Measurements from ENCODE around the gene ADCY7.
"Not testable (repeated sequence)": the region's sequence is repeated elsewhere in the genome, so short reads cannot be mapped to it uniquely, and the experiment has no call there.

The ADCY7 gene

GRCh38 chr16:50334106-50334975 lies 68.0 kb downstream of the ADCY7 start:
- H3K4me3 Mint-ChIP-seq = no peak overlapping the region
- H3K9me3 Mint-ChIP-seq = no peaks in the 10 kb centered on the region
- H3K27ac Mint-ChIP-seq = peak overlapping the region; percentile 78
- no peaks in the 10 kb centered on the region for H3K27me3 Mint-ChIP-seq
- H3K4me1 Mint-ChIP-seq = peaks cover 56% of the 10 kb centered on the region
- H3K36me3 Mint-ChIP-seq = peaks cover 25% of the 10 kb centered on the region

GRCh38 chr16:50335196-50335958 lies 69.0 kb downstream of the ADCY7 start:
- peak overlapping the region; percentile 47 for H3K27ac Mint-ChIP-seq
- H3K4me1 Mint-ChIP-seq = peaks cover 51% of the 10 kb centered on the region
- no peaks in the 10 kb centered on the region for H3K27me3 Mint-ChIP-seq
- H3K4me3 Mint-ChIP-seq = peak overlapping the region; percentile 16
- peaks cover 23% of the 10 kb centered on the region for H3K36me3 Mint-ChIP-seq
- H3K9me3 Mint-ChIP-seq = no peaks in the 10 kb centered on the region

GRCh38 chr16:50336884-50337283 lies 70.5 kb downstream of the ADCY7 start:
- Mint-ChIP-seq H3K27ac (no peak overlapping the region), H3K9me3 (no peaks in the 10 kb centered on the region), H3K4me1 (peaks cover 42% of the 10 kb centered on the region), H3K36me3 (peaks cover 22% of the 10 kb centered on the region), H3K4me3 (no peak overlapping the region), H3K27me3 (no peaks in the 10 kb centered on the region)

- no peaks in the 10 kb centered on the region for H3K9me3 Mint-ChIP-seq
- H3K4me1 Mint-ChIP-seq = peaks cover 39% of the 10 kb centered on the region
- peak overlapping the region; percentile 67 for H3K27ac Mint-ChIP-seq
- H3K27me3 Mint-ChIP-seq = no peaks in the 10 kb centered on the region
- peaks cover 13% of the 10 kb centered on the region for H3K36me3 Mint-ChIP-seq
- peak overlapping the region; percentile 32 for H3K4me3 Mint-ChIP-seq
Observed at GRCh38 chr16:50338371-50339231, 72.2 kb downstream of the ADCY7 start.

GRCh38 chr16:50340578-50340977 lies 74.2 kb downstream of the ADCY7 start:
- Mint-ChIP-seq H3K4me1 (peaks cover 25% of the 10 kb centered on the region), H3K4me3 (no peak overlapping the region), H3K36me3 (peaks cover 20% of the 10 kb centered on the region), H3K27me3 (no peaks in the 10 kb centered on the region), H3K9me3 (no peaks in the 10 kb centered on the region), H3K27ac (no peak overlapping the region)

- H3K9me3 Mint-ChIP-seq, H3K27ac Mint-ChIP-seq, H3K27me3 Mint-ChIP-seq, H3K4me3 Mint-ChIP-seq: not testable (repeated sequence)
- Mint-ChIP-seq H3K36me3 (peaks cover 25% of the 10 kb centered on the region), H3K4me1 (peaks cover 23% of the 10 kb centered on the region)
Observed at GRCh38 chr16:50343566-50343965, 77.2 kb downstream of the ADCY7 start.

GRCh38 chr16:50345210-50345609 lies 78.9 kb downstream of the ADCY7 start:
- peaks cover 34% of the 10 kb centered on the region for H3K36me3 Mint-ChIP-seq
- H3K4me3 Mint-ChIP-seq, H3K9me3 Mint-ChIP-seq, H3K27me3 Mint-ChIP-seq, H3K27ac Mint-ChIP-seq: not testable (repeated sequence)
- H3K4me1 Mint-ChIP-seq = peaks cover 17% of the 10 kb centered on the region

GRCh38 chr16:50351116-50351515 lies 84.8 kb downstream of the ADCY7 start:
- H3K27me3 Mint-ChIP-seq = no peaks in the 10 kb centered on the region
- H3K4me3 Mint-ChIP-seq = no peak overlapping the region
- H3K4me1 Mint-ChIP-seq = peaks cover 22% of the 10 kb centered on the region
- H3K27ac Mint-ChIP-seq = no peak overlapping the region
- H3K9me3 Mint-ChIP-seq = peaks cover 3% of the 10 kb centered on the region
- peaks cover 20% of the 10 kb centered on the region for H3K36me3 Mint-ChIP-seq

GRCh38 chr16:50351952-50352351 lies 85.6 kb downstream of the ADCY7 start:
- Mint-ChIP-seq H3K4me1 (peaks cover 22% of the 10 kb centered on the region), H3K4me3 (no peak overlapping the region), H3K9me3 (peaks cover 3% of the 10 kb centered on the region), H3K36me3 (peaks cover 17% of the 10 kb centered on the region), H3K27ac (no peak overlapping the region), H3K27me3 (no peaks in the 10 kb centered on the region)

- H3K4me3 Mint-ChIP-seq = no peak overlapping the region
- H3K4me1 Mint-ChIP-seq = peaks cover 21% of the 10 kb centered on the region
- peaks cover 3% of the 10 kb centered on the region for H3K9me3 Mint-ChIP-seq
- H3K27me3 Mint-ChIP-seq = no peaks in the 10 kb centered on the region
- H3K27ac Mint-ChIP-seq = no peak overlapping the region
- H3K36me3 Mint-ChIP-seq = peaks cover 11% of the 10 kb centered on the region
Observed at GRCh38 chr16:50354082-50354481, 87.7 kb downstream of the ADCY7 start.

GRCh38 chr16:50354629-50355456 lies 88.5 kb downstream of the ADCY7 start:
- H3K9me3 Mint-ChIP-seq = no peaks in the 10 kb centered on the region
- no peak overlapping the region for H3K4me3 Mint-ChIP-seq
- H3K27me3 Mint-ChIP-seq = no peaks in the 10 kb centered on the region
- no peak overlapping the region for H3K27ac Mint-ChIP-seq
- H3K4me1 Mint-ChIP-seq = peaks cover 29% of the 10 kb centered on the region
- H3K36me3 Mint-ChIP-seq = peaks cover 9% of the 10 kb centered on the region

- Mint-ChIP-seq H3K4me1 (peaks cover 71% of the 10 kb centered on the region), H3K9me3 (no peaks in the 10 kb centered on the region), H3K4me3 (no peak overlapping the region), H3K27me3 (no peaks in the 10 kb centered on the region), H3K36me3 (peaks cover 10% of the 10 kb centered on the region), H3K27ac (peak overlapping the region; percentile 81)
Observed at GRCh38 chr16:50359626-50360025, 93.3 kb downstream of the ADCY7 start.

- Mint-ChIP-seq H3K4me3 (no peak overlapping the region), H3K27me3 (no peaks in the 10 kb centered on the region), H3K4me1 (peaks cover 71% of the 10 kb centered on the region), H3K9me3 (no peaks in the 10 kb centered on the region), H3K36me3 (peaks cover 12% of the 10 kb centered on the region), H3K27ac (no peak overlapping the region)
Observed at GRCh38 chr16:50360033-50360778, 93.9 kb downstream of the ADCY7 start.

- Mint-ChIP-seq H3K4me3 (no peak overlapping the region), H3K27me3 (no peaks in the 10 kb centered on the region), H3K36me3 (peaks cover 12% of the 10 kb centered on the region), H3K27ac (no peak overlapping the region), H3K4me1 (peaks cover 74% of the 10 kb centered on the region), H3K9me3 (no peaks in the 10 kb centered on the region)
Observed at GRCh38 chr16:50360779-50361178, 94.4 kb downstream of the ADCY7 start.

Measured in activated naive CD4-positive, alpha-beta T cell treated with anti-CD3 and anti-CD28 coated beads, Interleukin-2, amount 50 U/mL, for 24 hours (primary cell).